Measurements from ENCODE around the gene HBZ.

- TF ChIP-seq CTCF (IDR thresholded peaks at IDR 0.05) (peak in 1 of 7 experiments; percentile 28), POLR2A (IDR thresholded peaks at IDR 0.05) (no peak)
These were observed 27.7 kb downstream of the HBZ start, which contains the start of gene HBQ1 for GRCh38 chr16:180101-180675.
